ENCODE data around the gene F8A1. TPM values are rescaled to one million over a fixed set of nuclear protein-coding genes. Genes with fewer than 3 reads are reported as not detected.
"Not testable (repeated sequence)": the region's sequence is repeated elsewhere in the genome, so short reads cannot be mapped to it uniquely, and the experiment has no call there.

The F8A1 gene
- total RNA-seq, result 10 to 100 TPM; 27.8 to 45.8 (median 31.2) TPM
- long read RNA-seq, donor 1, transcript F8A1-201 (1 exons, 1,713 nt), result major isoform, 186 of 188 reads
- long read RNA-seq, donor 1, partial matches to known transcripts, result 0 of 188 reads
- long read RNA-seq, donor 1, other reads (novel, unspliced or antisense), result 2 of 188 reads
- long read RNA-seq, donor 2, partial matches to known transcripts, result 0 of 1 reads
- long read RNA-seq, donor 2, other reads (novel, unspliced or antisense), result 0 of 1 reads

- DNase-seq (peak in 2 of 3 donors; percentile 30 to 69), ATAC-seq (peak; percentile 86)
- H3K4me1 ChIP-seq (ENCODE audit: low read depth); H3K36me3 ChIP-seq (ENCODE audit: low read depth); H3K4me3 ChIP-seq; H3K9me3 ChIP-seq; intact Hi-C loops (cut with DNase I, micrococcal nuclease): not testable (repeated sequence)
Measured at GRCh38 chrX:154886069-154886788, at the start of gene F8A1. F8A1 (plus strand) TSS chrX:154886355; CDS start chrX:154886375, 20 bp downstream.

GRCh38 chrX:154840856-154841255, 45.3 kb upstream of the F8A1 start:
- H3K4me3 ChIP-seq, result no peak overlapping the region
- ATAC-seq, result peak; percentile 51
- intact Hi-C loops (cut with DNase I, micrococcal nuclease), result no loop called here
- no peaks in the 10 kb centered on the region for H3K4me1 ChIP-seq (ENCODE audit: low read depth)
- no peaks in the 10 kb centered on the region for H3K9me3 ChIP-seq
- H3K36me3 ChIP-seq (ENCODE audit: low read depth), result no peaks in the 10 kb centered on the region
- TF ChIP-seq CTCF (IDR thresholded peaks at IDR 0.05), result no peak
- no peak for DNase-seq

DNA sequence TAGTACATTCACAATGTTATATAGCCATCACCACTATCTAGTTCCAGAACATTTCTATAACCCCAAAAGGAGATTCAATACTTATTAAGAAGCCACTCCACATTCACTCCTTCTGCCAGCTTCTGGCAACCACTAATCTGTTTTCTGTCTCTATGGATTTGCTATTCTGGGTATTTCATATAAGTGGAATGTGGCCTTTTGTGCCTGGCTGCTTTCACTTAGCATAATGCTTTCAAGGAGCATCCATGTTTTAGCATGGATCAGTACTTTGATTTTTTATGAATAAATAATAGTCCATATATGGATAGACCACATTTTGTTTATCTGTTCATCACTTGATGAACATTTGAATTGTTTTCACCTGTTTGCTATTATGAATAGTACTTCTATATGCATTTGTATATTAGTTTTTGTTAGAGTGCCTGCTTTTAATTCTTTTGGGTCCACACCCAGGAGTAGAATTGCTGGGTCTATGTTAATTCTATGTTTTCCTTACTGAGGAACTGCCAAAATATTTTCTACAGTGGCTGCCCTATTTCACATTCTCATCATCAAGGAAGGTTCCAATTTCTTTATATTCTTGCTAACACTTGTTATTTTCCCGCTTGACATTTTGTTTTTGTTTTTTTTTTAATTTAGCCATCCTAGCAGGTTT, 35.1 kb upstream of the F8A1 start:
- no peak for ATAC-seq
- no peak overlapping the region for H3K4me3 ChIP-seq
- H3K36me3 ChIP-seq (ENCODE audit: low read depth), result no peaks in the 10 kb centered on the region

DNA sequence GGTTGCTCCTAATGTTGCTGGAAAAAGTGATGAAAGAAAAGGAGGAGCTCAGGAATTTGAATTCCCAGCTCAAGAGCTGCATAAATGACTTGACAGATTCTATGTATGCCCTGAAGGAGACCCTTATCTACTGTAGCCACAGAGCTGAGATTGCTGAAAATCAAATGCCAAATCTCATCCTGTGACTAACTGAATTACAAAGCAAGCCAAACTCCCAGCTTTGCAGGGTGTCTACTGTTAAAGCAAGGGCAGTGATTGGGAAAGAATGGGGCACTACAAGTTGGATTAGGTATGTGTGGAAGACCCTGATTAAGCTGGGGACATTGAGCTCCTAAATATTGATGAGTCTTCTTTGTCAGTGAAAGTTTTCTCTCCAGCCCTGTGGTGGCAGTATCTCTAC, 30.9 kb upstream of the F8A1 start:
- no peak overlapping the region for H3K4me3 ChIP-seq
- no peak for TF ChIP-seq CTCF (IDR thresholded peaks at IDR 0.05)
- H3K4me1 ChIP-seq (ENCODE audit: low read depth), result no peaks in the 10 kb centered on the region
- ATAC-seq (no peak), DNase-seq (no peak)
- no peaks in the 10 kb centered on the region for H3K36me3 ChIP-seq (ENCODE audit: low read depth)
- no peaks in the 10 kb centered on the region for H3K9me3 ChIP-seq
- intact Hi-C loops (cut with DNase I, micrococcal nuclease), result no loop called here

More for the DNA sequence above, 35.1 kb upstream of the F8A1 start:
- intact Hi-C loops (cut with DNase I, micrococcal nuclease), result no loop called here
- Histone ChIP-seq H3K9me3 (no peaks in the 10 kb centered on the region), H3K4me1 (ENCODE audit: low read depth) (no peaks in the 10 kb centered on the region)
- TF ChIP-seq CTCF (IDR thresholded peaks at IDR 0.05), result no peak
- no peak for DNase-seq

- ATAC-seq; H3K36me3 ChIP-seq (ENCODE audit: low read depth); H3K4me1 ChIP-seq (ENCODE audit: low read depth); H3K9me3 ChIP-seq; intact Hi-C loops (cut with DNase I, micrococcal nuclease); DNase-seq; H3K4me3 ChIP-seq: not testable (repeated sequence)
Measured at GRCh38 chrX:154868522-154868921, 17.6 kb upstream of the F8A1 start.

GRCh38 chrX:154873329-154873728, 12.8 kb upstream of the F8A1 start:
- intact Hi-C loops (cut with DNase I, micrococcal nuclease), result no loop called here
- DNase-seq (no peak), ATAC-seq (no peak)
- TF ChIP-seq CTCF (IDR thresholded peaks at IDR 0.05), result no peak
- H3K4me1 ChIP-seq (ENCODE audit: low read depth), result no peaks in the 10 kb centered on the region
- no peaks in the 10 kb centered on the region for H3K36me3 ChIP-seq (ENCODE audit: low read depth)
- no peaks in the 10 kb centered on the region for H3K9me3 ChIP-seq
- H3K4me3 ChIP-seq, result no peak overlapping the region

- H3K4me3 ChIP-seq; H3K4me1 ChIP-seq (ENCODE audit: low read depth); H3K9me3 ChIP-seq; DNase-seq; H3K36me3 ChIP-seq (ENCODE audit: low read depth); intact Hi-C loops (cut with DNase I, micrococcal nuclease); ATAC-seq: not testable (repeated sequence)
Measured at GRCh38 chrX:154884069-154884468, 2.1 kb upstream of the F8A1 start.

GRCh38 chrX:154885057-154885456, 1.1 kb upstream of the F8A1 start:
- H3K9me3 ChIP-seq; H3K4me3 ChIP-seq; H3K36me3 ChIP-seq (ENCODE audit: low read depth); intact Hi-C loops (cut with DNase I, micrococcal nuclease); H3K4me1 ChIP-seq (ENCODE audit: low read depth); ATAC-seq: not testable (repeated sequence)
- DNase-seq, result peak in 1 of 3 donors; percentile 23

GRCh38 chrX:154885549-154885948, 606 bp upstream of the F8A1 start:
- H3K4me3 ChIP-seq; intact Hi-C loops (cut with DNase I, micrococcal nuclease); H3K9me3 ChIP-seq; ATAC-seq; H3K36me3 ChIP-seq (ENCODE audit: low read depth); H3K4me1 ChIP-seq (ENCODE audit: low read depth): not testable (repeated sequence)
- DNase-seq, result peak in 2 of 3 donors; percentile 16 to 48

DNA sequence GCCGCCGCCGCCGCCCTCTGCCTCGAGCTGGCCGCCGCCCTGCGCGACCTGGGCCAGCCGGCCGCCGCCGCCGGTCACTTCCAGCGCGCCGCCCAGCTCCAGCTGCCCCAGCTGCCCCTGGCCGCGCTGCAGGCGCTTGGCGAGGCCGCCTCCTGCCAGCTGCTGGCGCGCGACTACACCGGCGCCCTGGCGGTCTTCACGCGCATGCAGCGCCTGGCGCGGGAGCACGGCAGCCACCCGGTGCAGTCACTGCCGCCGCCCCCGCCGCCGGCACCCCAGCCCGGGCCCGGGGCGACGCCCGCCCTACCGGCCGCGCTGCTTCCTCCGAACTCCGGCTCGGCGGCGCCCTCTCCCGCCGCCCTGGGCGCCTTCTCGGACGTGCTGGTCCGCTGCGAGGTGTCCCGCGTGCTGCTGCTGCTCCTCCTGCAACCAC, 650 bp downstream of the F8A1 start:
- H3K4me1 ChIP-seq (ENCODE audit: low read depth); H3K4me3 ChIP-seq; H3K36me3 ChIP-seq (ENCODE audit: low read depth); H3K9me3 ChIP-seq; intact Hi-C loops (cut with DNase I, micrococcal nuclease); DNase-seq: not testable (repeated sequence)
- ATAC-seq, result peak; percentile 72
